H9 (cell line): ENCODE data around the gene ANXA3. TPM values are rescaled to one million over a fixed set of nuclear protein-coding genes. Genes with fewer than 3 reads are reported as not detected.

Experiments used
- DNase-seq: peaks from one replicate; pipeline ENCODE4 v3.0.0-alpha.2; 2017
- H2AFZ ChIP-seq: one replicate; pipeline ENCODE4 v1.6.1; 2013; ENCODE audit warnings: mild to moderate bottlenecking, low read length, control low read depth, moderate library complexity
- H2AK5ac ChIP-seq: 2 replicates; pipeline ENCODE4 v1.6.1; 2013; ENCODE audit warnings: low read length, control low read depth, mixed read lengths; ENCODE audit not compliant: insufficient read length
- H2BK120ac ChIP-seq: one replicate; pipeline ENCODE4 v1.6.1; 2013; ENCODE audit warnings: low read depth, mild to moderate bottlenecking, low read length, control low read depth, inconsistent platforms; ENCODE audit not compliant: poor library complexity, severe bottlenecking
- H2BK12ac ChIP-seq: 2 replicates; pipeline ENCODE4 v1.6.1; 2013; ENCODE audit warnings: low read length, control low read depth, mixed read lengths, low read depth; ENCODE audit not compliant: insufficient read length
- H2BK15ac ChIP-seq: 2 replicates; pipeline ENCODE4 v1.6.1; 2013; ENCODE audit warnings: low read depth, low read length, control low read depth
- H2BK20ac ChIP-seq: one replicate; pipeline ENCODE4 v1.6.1; 2013; ENCODE audit warnings: low read depth, mild to moderate bottlenecking, low read length, control low read depth, inconsistent platforms; ENCODE audit not compliant: poor library complexity, severe bottlenecking
- H2BK5ac ChIP-seq: 2 replicates; pipeline ENCODE4 v1.6.1; 2013; ENCODE audit warnings: low read length, control low read depth, mixed read lengths; ENCODE audit not compliant: insufficient read length
- H3K14ac ChIP-seq: 2 replicates; pipeline ENCODE4 v1.6.1; 2013; ENCODE audit warnings: low read length, control low read depth; ENCODE audit not compliant: insufficient read depth
- H3K18ac ChIP-seq: 2 replicates; pipeline ENCODE4 v1.6.1; 2013; ENCODE audit warnings: low read depth, mild to moderate bottlenecking, mixed read lengths, low read length, control low read depth; ENCODE audit not compliant: insufficient read length
- H3K23ac ChIP-seq: 2 replicates; pipeline ENCODE4 v1.6.1; 2013; ENCODE audit warnings: low read length, control low read depth, mixed read lengths, low read depth; ENCODE audit not compliant: insufficient read length
- H3K23me2 ChIP-seq: 2 replicates; pipeline ENCODE4 v1.6.1; 2013; ENCODE audit warnings: low read depth, mild to moderate bottlenecking, mixed read lengths, low read length, control low read depth; ENCODE audit not compliant: insufficient read length, poor library complexity, severe bottlenecking
- H3K27ac ChIP-seq: 2 replicates; pipeline ENCODE4 v1.5.1; 2013; ENCODE audit warnings: low read length, control low read depth, mixed read lengths, low read depth; ENCODE audit not compliant: insufficient read length
- H3K27me3 ChIP-seq: 2 replicates; pipeline ENCODE4 v1.6.1; 2013; ENCODE audit warnings: low read length, control low read depth, inconsistent platforms; ENCODE audit not compliant: insufficient read depth
- H3K4ac ChIP-seq: 2 replicates; pipeline ENCODE4 v1.6.1; 2013; ENCODE audit warnings: low read depth, mild to moderate bottlenecking, control low read depth, inconsistent platforms, low read length, moderate library complexity
- H3K4me1 ChIP-seq: 2 replicates; pipeline ENCODE4 v1.6.1; 2013; ENCODE audit warnings: low read length, control low read depth, inconsistent platforms; ENCODE audit not compliant: insufficient read depth
- H3K4me2 ChIP-seq: 2 replicates; pipeline ENCODE4 v1.6.1; 2013; ENCODE audit warnings: low read length, control low read depth, mixed read lengths; ENCODE audit not compliant: insufficient read length, insufficient read depth
- H3K56ac ChIP-seq: 2 replicates; pipeline ENCODE4 v1.6.1; 2013; ENCODE audit warnings: low read depth, mild to moderate bottlenecking, mixed read lengths, low read length, control low read depth; ENCODE audit not compliant: insufficient read length
- H3K79me1 ChIP-seq: 2 replicates; pipeline ENCODE4 v1.6.1; 2013; ENCODE audit warnings: low read depth, mild to moderate bottlenecking, moderate library complexity, low read length, control low read depth, inconsistent platforms; ENCODE audit not compliant: insufficient read depth, poor library complexity, severe bottlenecking
- H3K79me2 ChIP-seq: 2 replicates; pipeline ENCODE4 v1.6.1; 2013; ENCODE audit warnings: low read length, control low read depth, inconsistent platforms; ENCODE audit not compliant: insufficient read depth
- H3K9ac ChIP-seq: 2 replicates; pipeline ENCODE4 v1.6.1; 2013; ENCODE audit warnings: low read length, control low read depth, mixed read lengths; ENCODE audit not compliant: insufficient read length; ENCODE audit errors: extremely low read depth
- H3K9me3 ChIP-seq: one replicate; pipeline ENCODE4 v1.6.1; 2013; ENCODE audit warnings: low read depth, low read length, inconsistent platforms; ENCODE audit not compliant: control insufficient read depth
- H3T11ph ChIP-seq: one replicate; pipeline ENCODE4 v1.6.1; 2013; ENCODE audit warnings: mild to moderate bottlenecking, low read length, control low read depth, inconsistent platforms
- H4K20me1 ChIP-seq: one replicate; pipeline ENCODE4 v1.6.1; 2013; ENCODE audit not compliant: control insufficient read depth, insufficient read length, insufficient read depth
- H4K5ac ChIP-seq: 2 replicates; pipeline ENCODE4 v1.6.1; 2013; ENCODE audit warnings: low read depth, mild to moderate bottlenecking, mixed read lengths, low read length, control low read depth; ENCODE audit not compliant: insufficient read length
- H4K8ac ChIP-seq: replicated peaks from 2 replicates; pipeline ENCODE4 v1.6.1; 2013; ENCODE audit warnings: low read length, control low read depth, mixed read lengths, low read depth; ENCODE audit not compliant: insufficient read length
- H4K91ac ChIP-seq: 2 replicates; pipeline ENCODE4 v1.6.1; 2013; ENCODE audit warnings: low read depth, mild to moderate bottlenecking, moderate library complexity, mixed read lengths, low read length, control low read depth; ENCODE audit not compliant: insufficient read length
- H3K27ac Mint-ChIP-seq, 3 experiments: 2 replicates in 2 of 3; 3 replicates in 1 of 3; pipeline ENCODE4 v1.8.0; 2020 to 2021; ENCODE audit warnings: mixed read lengths in 3 of 3, mild to moderate bottlenecking in 1 of 3, moderate library complexity in 1 of 3
- H3K27me3 Mint-ChIP-seq: 2 replicates; pipeline ENCODE4 v1.8.0; 2021; ENCODE audit warnings: low read depth, mild to moderate bottlenecking, moderate library complexity, mixed read lengths
- H3K36me3 Mint-ChIP-seq, 3 experiments: 2 replicates in 2 of 3; 3 replicates in 1 of 3; pipeline ENCODE4 v1.8.0; 2020 to 2021; ENCODE audit warnings: low read depth in 3 of 3, mixed read lengths in 3 of 3; ENCODE audit not compliant: insufficient read depth in 1 of 3
- H3K4me1 Mint-ChIP-seq, 2 experiments: 2 replicates each; pipeline ENCODE4 v1.8.0; 2020; ENCODE audit warnings: mixed read lengths in 2 of 2
- H3K4me3 Mint-ChIP-seq, 2 experiments: 2 replicates in 1 of 2; 3 replicates in 1 of 2; pipeline ENCODE4 v1.8.0; 2020 to 2021; ENCODE audit warnings: mild to moderate bottlenecking in 2 of 2, mixed read lengths in 2 of 2, moderate library complexity in 1 of 2
- H3K9me3 Mint-ChIP-seq, 2 experiments: 2 replicates in 1 of 2; 3 replicates in 1 of 2; pipeline ENCODE4 v1.8.0; 2020; ENCODE audit warnings: mild to moderate bottlenecking in 2 of 2, mixed read lengths in 2 of 2, moderate library complexity in 1 of 2
- CTCF ChIP-seq: fragments of 200-600 bp; sonication (generic); conservative IDR thresholded peaks from 3 replicates; pipeline ENCODE4 v1.8.0; 2021; ENCODE audit warnings: antibody characterized with exemption, mild to moderate bottlenecking
- WGBS: extraction: QIAGEN DNeasy Blood & Tissue Kit; methylation state at CpG from one replicate; pipeline ENCODE4 v1.1.7; 2013; ENCODE audit warnings: missing lambda C conversion rate, low lambda C conversion rate, mixed read lengths; ENCODE audit not compliant: insufficient read length; ENCODE audit errors: extremely low coverage; 5-methylcytosine and 5-hydroxymethylcytosine counted together
- total RNA-seq: library from RNA; stranded (reverse); gene quantifications from 2 replicates; pipeline ENCODE4 v1.2.1, GENCODE V29; 2021

ANXA3 gene
- total RNA-seq, 1 experiment from 2014 or later, result 20.6 TPM

- Histone ChIP-seq H3K23me2 (no peaks in the 10 kb centered on the region), H3K27ac (no peak overlapping the region), H3K23ac (no peak overlapping the region), H3K9me3 (no peaks in the 10 kb centered on the region), H2AFZ (no peak overlapping the region), H4K20me1 (no peaks in the 10 kb centered on the region), H3K9ac (no peak overlapping the region), H3K14ac (no peak overlapping the region), H3K4me2 (no peak overlapping the region), H2BK120ac (no peak overlapping the region), H4K5ac (no peak overlapping the region), H3T11ph (no peak overlapping the region), H3K56ac (no peak overlapping the region), H4K91ac (no peak overlapping the region), H2BK12ac (no peak overlapping the region), H2AK5ac (no peak overlapping the region), H3K79me1 (no peaks in the 10 kb centered on the region), H3K4ac (no peak overlapping the region), H3K27me3 (no peaks in the 10 kb centered on the region), H3K4me1 (peaks cover under 1% of the 10 kb centered on the region; the same call in 1 of the 2 replicates), H2BK15ac (no peak overlapping the region), H4K8ac (no peak overlapping the region), H2BK20ac (no peak overlapping the region), H3K79me2 (no peaks in the 10 kb centered on the region), H2BK5ac (no peak overlapping the region), H3K18ac (no peak overlapping the region)
- Mint-ChIP-seq H3K27ac (no peak overlapping the region; a peak in 1 of 7 replicates), H3K27me3 (no peaks in the 10 kb centered on the region), H3K36me3 (no peaks in the 10 kb centered on the region), H3K4me3 (no peak overlapping the region), H3K4me1 (peaks cover 10 to 11% of the 10 kb centered on the region in 2 experiments), H3K9me3 (no peaks in the 10 kb centered on the region)
- no peak for DNase-seq
- TF ChIP-seq CTCF, result no peak
- no CpG with 5 or more reads among the region's 7 CpGs for WGBS
Observed at GRCh38 chr4:78656968-78657445, 105.4 kb downstream of the ANXA3 start.
